Tibial artery (tissue), 4 donors: ENCODE measurements around the gene MINDY4.

Experiments
- DNase-seq, 2 donors: peaks; one replicate each; pipeline ENCODE4 v3.0.0-alpha.2; 2019
- H3K27ac ChIP-seq, 2 donors: fragments of 200-600 bp; sonication (generic) in 1 of 2; 1 replicate in 1 of 2; 2 replicates in 1 of 2; pipeline ENCODE4 v1.5.1; 2018 to 2019; ENCODE audit warnings: mild to moderate bottlenecking in 1 of 2
- H3K27me3 ChIP-seq, 2 donors: fragments of 200-600 bp; sonication (generic) in 1 of 2; one replicate each; pipeline versions ENCODE4 v1.5.1 to v1.6.0; 2016 to 2019
- H3K36me3 ChIP-seq, 3 donors: fragments of 200-600 bp; sonication (generic) in 2 of 3; one replicate each; pipeline ENCODE4 v1.5.1; 2016 to 2019; ENCODE audit warnings: mild to moderate bottlenecking in 2 of 3
- H3K4me1 ChIP-seq, 4 donors: fragments of 200-600 bp; sonication (generic) in 2 of 4; 1 replicate in 3 of 4; 2 replicates in 1 of 4; pipeline ENCODE4 v1.5.1; 2016 to 2019
- H3K4me3 ChIP-seq, 2 donors: fragments of 200-600 bp; sonication (generic) in 1 of 2; 1 replicate in 1 of 2; 2 replicates in 1 of 2; pipeline ENCODE4 v1.5.1; 2018 to 2019; ENCODE audit warnings: mild to moderate bottlenecking in 2 of 2
- H3K9me3 ChIP-seq, 3 donors: fragments of 200-600 bp; sonication (generic) in 1 of 3; one replicate each; pipeline ENCODE4 v1.5.1; 2016 to 2019
- intact Hi-C: fragments of 100-400 bp; cut with DNase I; formaldehyde crosslinking; loops from one replicate; pipeline ENCODE4 v1.15.0; 2023; ENCODE audit warnings: low total_unique reads
- TF ChIP-seq, protein P1 (sequence below), 2 experiments: fragments of 200-600 bp in 1 of 2; fragments of 450-650 bp in 1 of 2; IDR thresholded peaks; one replicate each; pipeline ENCODE4 v1.5.1; 2017 to 2019; ENCODE audit warnings: antibody characterized with exemption in 2 of 2, mild to moderate bottlenecking in 1 of 2, moderate library complexity in 1 of 2

MINDY4 gene

DNA sequence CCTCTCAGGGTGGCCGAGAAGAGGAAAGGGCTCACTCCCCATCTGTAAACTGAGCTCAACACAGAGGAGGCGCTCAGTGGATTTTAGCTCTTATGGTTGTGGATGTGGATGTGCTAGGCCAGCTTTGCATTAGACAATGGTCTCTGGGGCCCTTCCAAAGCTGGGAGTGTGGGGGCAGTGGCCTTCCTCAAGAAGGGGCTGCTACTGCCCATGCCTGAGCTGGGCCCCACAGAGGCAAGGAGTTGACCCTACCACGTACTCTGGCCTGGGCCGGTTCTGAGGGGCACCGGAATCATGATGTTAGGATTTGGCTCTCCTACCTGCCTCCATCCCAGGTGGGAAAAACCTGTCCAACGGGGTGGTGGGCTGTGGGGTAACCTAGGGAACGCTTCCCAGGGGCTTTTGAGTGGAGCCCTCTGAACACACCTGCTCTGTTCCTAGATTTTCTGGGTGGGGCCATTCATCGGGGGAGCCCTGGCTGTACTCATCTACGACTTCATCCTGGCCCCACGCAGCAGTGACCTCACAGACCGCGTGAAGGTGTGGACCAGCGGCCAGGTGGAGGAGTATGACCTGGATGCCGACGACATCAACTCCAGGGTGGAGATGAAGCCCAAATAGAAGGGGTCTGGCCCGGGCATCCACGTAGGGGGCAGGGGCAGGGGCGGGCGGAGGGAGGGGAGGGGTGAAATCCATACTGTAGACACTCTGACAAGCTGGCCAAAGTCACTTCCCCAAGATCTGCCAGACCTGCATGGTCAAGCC is 152.0 kb downstream of the MINDY4 start:
- Histone ChIP-seq H3K4me1 (peaks cover 0 to 42% (median 39%) of the 10 kb centered on the region in 4 donors), H3K27ac (peak overlapping the region; percentile 87 to 92), H3K36me3 (peaks cover 44 to 63% (median 62%) of the 10 kb centered on the region in 3 donors), H3K27me3 (no peaks in the 10 kb centered on the region), H3K4me3 (no peak overlapping the region), H3K9me3 (peaks cover 0 to 7% (median 0%) of the 10 kb centered on the region in 3 donors)
- intact Hi-C loops: loop anchor here (5.0 kb wide), 1 partner anchor 171 kb away; the partner anchor contains the start of gene INMT
- peak; percentile 18 to 59 for DNase-seq
- TF ChIP-seq, protein P1, sequence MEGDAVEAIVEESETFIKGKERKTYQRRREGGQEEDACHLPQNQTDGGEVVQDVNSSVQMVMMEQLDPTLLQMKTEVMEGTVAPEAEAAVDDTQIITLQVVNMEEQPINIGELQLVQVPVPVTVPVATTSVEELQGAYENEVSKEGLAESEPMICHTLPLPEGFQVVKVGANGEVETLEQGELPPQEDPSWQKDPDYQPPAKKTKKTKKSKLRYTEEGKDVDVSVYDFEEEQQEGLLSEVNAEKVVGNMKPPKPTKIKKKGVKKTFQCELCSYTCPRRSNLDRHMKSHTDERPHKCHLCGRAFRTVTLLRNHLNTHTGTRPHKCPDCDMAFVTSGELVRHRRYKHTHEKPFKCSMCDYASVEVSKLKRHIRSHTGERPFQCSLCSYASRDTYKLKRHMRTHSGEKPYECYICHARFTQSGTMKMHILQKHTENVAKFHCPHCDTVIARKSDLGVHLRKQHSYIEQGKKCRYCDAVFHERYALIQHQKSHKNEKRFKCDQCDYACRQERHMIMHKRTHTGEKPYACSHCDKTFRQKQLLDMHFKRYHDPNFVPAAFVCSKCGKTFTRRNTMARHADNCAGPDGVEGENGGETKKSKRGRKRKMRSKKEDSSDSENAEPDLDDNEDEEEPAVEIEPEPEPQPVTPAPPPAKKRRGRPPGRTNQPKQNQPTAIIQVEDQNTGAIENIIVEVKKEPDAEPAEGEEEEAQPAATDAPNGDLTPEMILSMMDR (IDR thresholded peaks at IDR 0.05): no peak

DNA sequence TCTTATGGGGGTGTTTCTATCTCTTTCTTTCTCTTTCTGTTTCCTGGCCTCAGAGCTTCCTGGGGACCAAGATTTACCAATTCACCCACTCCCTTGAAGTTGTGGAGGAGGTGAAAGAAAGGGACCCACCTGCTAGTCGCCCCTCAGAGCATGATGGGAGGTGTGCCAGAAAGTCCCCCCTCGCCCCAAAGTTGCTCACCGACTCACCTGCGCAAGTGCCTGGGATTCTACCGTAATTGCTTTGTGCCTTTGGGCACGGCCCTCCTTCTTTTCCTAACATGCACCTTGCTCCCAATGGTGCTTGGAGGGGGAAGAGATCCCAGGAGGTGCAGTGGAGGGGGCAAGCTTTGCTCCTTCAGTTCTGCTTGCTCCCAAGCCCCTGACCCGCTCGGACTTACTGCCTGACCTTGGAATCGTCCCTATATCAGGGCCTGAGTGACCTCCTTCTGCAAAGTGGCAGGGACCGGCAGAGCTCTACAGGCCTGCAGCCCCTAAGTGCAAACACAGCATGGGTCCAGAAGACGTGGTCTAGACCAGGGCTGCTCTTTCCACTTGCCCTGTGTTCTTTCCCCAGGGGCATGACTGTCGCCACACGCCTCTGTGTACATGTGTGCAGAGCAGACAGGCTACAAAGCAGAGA is 152.7 kb downstream of the MINDY4 start:
- peaks cover 0 to 35% (median 33%) of the 10 kb centered on the region in 4 donors for H3K4me1 ChIP-seq
- no peak overlapping the region for H3K4me3 ChIP-seq
- H3K27ac ChIP-seq: no peak overlapping the region
- intact Hi-C loops: loop anchor here (5.0 kb wide), 1 partner anchor 172 kb away; the partner anchor contains the start of gene INMT
- H3K27me3 ChIP-seq: no peaks in the 10 kb centered on the region
- peaks cover 0 to 7% (median 0%) of the 10 kb centered on the region in 3 donors for H3K9me3 ChIP-seq
- DNase-seq: peak; percentile 15 to 37
- peaks cover 44 to 64% (median 62%) of the 10 kb centered on the region in 3 donors for H3K36me3 ChIP-seq
- TF ChIP-seq, protein P1 (IDR thresholded peaks at IDR 0.05): no peak

DNA sequence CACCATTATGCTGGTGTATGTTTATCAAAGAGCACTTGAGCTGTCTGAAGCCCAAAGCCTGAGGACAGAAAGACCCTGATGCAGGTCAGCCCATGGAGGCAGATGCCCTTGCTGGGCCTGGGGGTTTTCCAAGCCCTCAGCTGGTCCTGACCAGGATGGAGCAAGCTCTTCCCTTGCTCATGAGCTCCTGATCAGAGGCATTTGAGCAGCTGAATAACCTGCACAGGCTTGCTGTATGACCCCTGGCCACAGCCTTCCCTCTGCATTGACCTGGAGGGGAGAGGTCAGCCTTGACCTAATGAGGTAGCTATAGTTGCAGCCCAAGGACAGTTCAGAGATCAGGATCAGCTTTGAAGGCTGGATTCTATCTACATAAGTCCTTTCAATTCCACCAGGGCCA is 153.4 kb downstream of the MINDY4 start:
- peaks cover 44 to 64% (median 62%) of the 10 kb centered on the region in 3 donors for H3K36me3 ChIP-seq
- H3K4me3 ChIP-seq: no peak overlapping the region
- no peak overlapping the region for H3K27ac ChIP-seq
- TF ChIP-seq, protein P1 (IDR thresholded peaks at IDR 0.05): no peak
- DNase-seq: peak in 1 of 2 donors; percentile 47
- peaks cover 0 to 7% (median 0%) of the 10 kb centered on the region in 3 donors for H3K9me3 ChIP-seq
- no peaks in the 10 kb centered on the region for H3K27me3 ChIP-seq
- intact Hi-C loops: loop anchor here (5.0 kb wide), 1 partner anchor 172 kb away; the partner anchor contains the start of gene INMT
- peaks cover 0 to 28% (median 26%) of the 10 kb centered on the region in 4 donors for H3K4me1 ChIP-seq

DNA sequence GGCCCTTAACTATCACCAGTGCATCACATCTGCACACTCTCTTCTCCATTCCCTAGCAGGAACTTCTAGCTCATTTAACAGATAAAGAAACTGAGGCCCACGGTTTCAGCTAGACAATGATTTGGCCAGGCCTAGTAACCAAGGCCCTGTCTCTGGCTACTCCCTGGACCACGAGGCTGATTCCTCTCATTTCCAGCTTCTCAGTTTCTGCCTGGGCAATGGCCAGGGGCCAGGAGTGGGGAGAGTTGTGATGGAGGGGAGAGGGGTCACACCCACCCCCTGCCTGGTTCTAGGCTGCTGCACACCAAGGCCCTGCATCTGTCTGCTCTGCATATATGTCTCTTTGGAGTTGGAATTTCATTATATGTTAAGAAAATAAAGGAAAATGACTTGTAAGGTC is 153.9 kb downstream of the MINDY4 start:
- intact Hi-C loops: no loop called here
- DNase-seq: peak in 1 of 2 donors; percentile 48
- peaks cover 44 to 64% (median 62%) of the 10 kb centered on the region in 3 donors for H3K36me3 ChIP-seq

DNA sequence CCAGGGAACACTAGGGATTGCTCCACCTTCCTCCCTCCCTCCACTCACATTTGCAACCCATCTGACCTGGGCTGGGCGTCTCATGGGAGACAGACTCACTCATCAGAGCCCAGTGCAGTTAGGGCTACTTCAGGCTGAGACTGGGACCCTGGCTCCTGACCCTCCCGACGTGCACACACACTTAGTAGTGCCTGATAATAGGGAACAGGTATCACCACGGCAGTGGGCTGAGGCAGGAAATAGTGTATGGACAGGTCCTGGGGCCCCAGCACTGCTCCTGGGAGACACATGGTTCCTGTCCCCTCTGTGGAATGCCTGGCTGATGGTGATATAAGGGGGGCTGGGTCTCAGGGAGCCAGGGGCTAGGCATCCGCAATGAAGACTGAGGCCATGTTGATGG is 154.7 kb downstream of the MINDY4 start:
- H3K4me1 ChIP-seq: peaks cover 0 to 15% (median 13%) of the 10 kb centered on the region in 4 donors
- no peak overlapping the region for H3K4me3 ChIP-seq
- no peak overlapping the region for H3K27ac ChIP-seq
- H3K27me3 ChIP-seq: no peaks in the 10 kb centered on the region
- intact Hi-C loops: no loop called here
- H3K9me3 ChIP-seq: peaks cover 0 to 7% (median 0%) of the 10 kb centered on the region in 3 donors
- peak; percentile 18 to 48 for DNase-seq
- TF ChIP-seq, protein P1 (IDR thresholded peaks at IDR 0.05): no peak
- H3K36me3 ChIP-seq: peaks cover 44 to 64% (median 62%) of the 10 kb centered on the region in 3 donors

More for the DNA sequence above, 153.9 kb downstream of the MINDY4 start:
- Histone ChIP-seq H3K4me1 (peaks cover 0 to 23% (median 21%) of the 10 kb centered on the region in 4 donors), H3K4me3 (no peak overlapping the region), H3K27ac (no peak overlapping the region), H3K27me3 (no peaks in the 10 kb centered on the region), H3K9me3 (peaks cover 0 to 7% (median 0%) of the 10 kb centered on the region in 3 donors)
- TF ChIP-seq, protein P1 (IDR thresholded peaks at IDR 0.05): no peak
